ENCODE measurements around the gene ZMYND15. TPM values are rescaled to one million over a fixed set of nuclear protein-coding genes. Genes with fewer than 3 reads are reported as not detected.
A peak's percentile ranks its signal among the peaks of the same experiment; 100 is the strongest.

ZMYND15 gene
- total and polyA plus RNA-seq, 2 of the 4 experiments (the other 2 are of a cell fraction) = 0.07 TPM; not detected in 1

GRCh38 chr17:4771519-4772234 lies 32.0 kb downstream of the ZMYND15 start, which contains the start of gene TM4SF5:
Gene TM4SF5, plus strand, starts transcription at chr17:4771886. Its CDS starts 37 bp downstream, at chr17:4771923.
- Histone ChIP-seq H3K23ac (ENCODE audit: low read depth, low read length) (no peak within 1 kb of the TSS), H4K8ac (ENCODE audit: low read depth in 2 of 2, low read length in 2 of 2) (no peak within 1 kb of the TSS), H2AK9ac (replicated peaks; ENCODE audit: low read depth, low read length, poor library complexity) (peak within 1 kb of the TSS; percentile 82), H3K27ac (ENCODE audit: insufficient read depth, low read length) (no peak within 1 kb of the TSS), H3K4me1 (ENCODE audit: control insufficient read depth, insufficient read depth, low read length) (no peaks in the 10 kb centered on the region), H3K27me3 (ENCODE audit: control insufficient read depth, insufficient read depth, low read length) (peaks cover 30% of the 10 kb centered on the region), H2BK15ac (ENCODE audit: low read depth, low read length) (no peak within 1 kb of the TSS), H4K5ac (ENCODE audit: low read depth, low read length) (no peak within 1 kb of the TSS), H3K9me1 (ENCODE audit: insufficient read depth, low read length) (no peaks in the 10 kb centered on the region), H3K79me1 (ENCODE audit: low read depth in 1 of 2, low read length in 2 of 2) (no peaks in the 10 kb centered on the region), H2AK5ac (ENCODE audit: low read depth, low read length) (no peak within 1 kb of the TSS), H3K9me3 (ENCODE audit: control insufficient read depth, insufficient read depth, low read length) (no peaks in the 10 kb centered on the region), H2BK20ac (ENCODE audit: low read depth, low read length) (no peak within 1 kb of the TSS), H2AFZ (replicated peaks; ENCODE audit: low read length, poor library complexity) (peak within 1 kb of the TSS; percentile 43), H3K4me3 (ENCODE audit: insufficient read depth, low read depth, low read length) (no peak within 1 kb of the TSS), H2BK5ac (ENCODE audit: low read depth, low read length, poor library complexity, severe bottlenecking) (no peak within 1 kb of the TSS), H3K36me3 (ENCODE audit: control insufficient read depth, insufficient read depth, low read length) (no peaks in the 10 kb centered on the region), H2BK120ac (ENCODE audit: low read depth, low read length) (no peak within 1 kb of the TSS), H3K18ac (ENCODE audit: low read depth, low read length) (no peak within 1 kb of the TSS), H4K91ac (ENCODE audit: insufficient read depth, low read depth, low read length) (no peak within 1 kb of the TSS), H3K9ac (ENCODE audit: low read depth, low read length) (no peak within 1 kb of the TSS), H3K4ac (ENCODE audit: low read depth, low read length) (no peak within 1 kb of the TSS), H3K4me2 (ENCODE audit: low read depth, low read length) (no peak within 1 kb of the TSS), H3K14ac (replicated peaks; ENCODE audit: low read depth, low read length) (no peak within 1 kb of the TSS), H3K56ac (ENCODE audit: extremely low read depth, insufficient read depth, low read length) (no peak within 1 kb of the TSS), H4K20me1 (ENCODE audit: insufficient read depth, low read length) (no peaks in the 10 kb centered on the region; the same call in 1 of the 2 replicates)
- CTCF ChIA-PET = no interaction called here
- 60% methylated on average over 6 of the region's 13 CpGs; no CpG with 5 or more reads in 1 of the 2 experiments for WGBS, 2 experiments (ENCODE audit: extremely low coverage in 2 of 2, insufficient read length in 1 of 2)
- intact Hi-C loops (cut with micrococcal nuclease) = loop anchor here (2.0 kb wide), 1 partner anchor 41 kb away; the partner anchor contains the start of gene MED11
- DNase-seq (no peak), ATAC-seq (ENCODE audit: low read depth) (no peak)
- BruUV-seq (replicated peaks) = no TSS peak
- dilution Hi-C loops (cut with HindIII; ENCODE audit: low sequenced_read_pairs, unreplicated experiment) = no loop called here
- POLR2A ChIA-PET (ENCODE audit: unreplicated experiment) = no interaction called here
- in situ Hi-C loops (cut with MboI; ENCODE audit: low sequenced_read_pairs) = no loop called here
- TF ChIP-seq MAFK (IDR thresholded peaks at IDR 0.05; ENCODE audit: low read depth, low read length) (no peak), CEBPB (IDR thresholded peaks at IDR 0.05; ENCODE audit: low read depth, low read length) (no peak), ELK1 (IDR thresholded peaks at IDR 0.05; ENCODE audit: borderline replicate concordance, low read depth, low read length) (no peak), SMC3 (IDR thresholded peaks at IDR 0.05; ENCODE audit: low read depth, low read length) (no peak), USF2 (IDR thresholded peaks at IDR 0.05; ENCODE audit: low read depth, low read length) (no peak), RCOR1 (IDR thresholded peaks at IDR 0.05; ENCODE audit: insufficient replicate concordance, low read length) (no peak), RFX5 (IDR thresholded peaks at IDR 0.05; ENCODE audit: low read depth, low read length) (no peak), POLR2A (IDR thresholded peaks at IDR 0.05; ENCODE audit: low read depth, low read length) (no peak), BHLHE40 (IDR thresholded peaks at IDR 0.05; ENCODE audit: low read depth, low read length) (no peak)
